Central memory CD4-positive, alpha-beta T cell (primary cell): ENCODE measurements around the gene CECR2.
"Not testable (repeated sequence)": the region's sequence is repeated elsewhere in the genome, so short reads cannot be mapped to it uniquely, and the experiment has no call there.

ENCODE experiments used
- DNase-seq: peaks from one replicate; pipeline ENCODE4 v3.0.0; 2022

Gene CECR2

GRCh38 chr22:17407643-17408042 is 38.4 kb downstream of the CECR2 start:
- DNase-seq: no peak

GRCh38 chr22:17410576-17410975 is 41.3 kb downstream of the CECR2 start:
- DNase-seq: no peak

- DNase-seq: no peak
These were observed 42.0 kb downstream of the CECR2 start for GRCh38 chr22:17411213-17411612.

- no peak for DNase-seq
These were observed 43.0 kb downstream of the CECR2 start for GRCh38 chr22:17412232-17412631.

GRCh38 chr22:17418890-17419324 is 49.6 kb downstream of the CECR2 start:
- no peak for DNase-seq

- DNase-seq: no peak
These were observed 50.1 kb downstream of the CECR2 start for GRCh38 chr22:17419348-17419747.

- DNase-seq: no peak
These were observed 53.6 kb downstream of the CECR2 start for GRCh38 chr22:17422736-17423343.

- DNase-seq: no peak
These were observed 54.4 kb downstream of the CECR2 start for GRCh38 chr22:17423616-17424015.

- not testable (repeated sequence) for DNase-seq
These were observed 58.3 kb downstream of the CECR2 start for GRCh38 chr22:17427528-17427927.

GRCh38 chr22:17429516-17429915 is 60.3 kb downstream of the CECR2 start:
- no peak for DNase-seq

GRCh38 chr22:17430412-17430811 is 61.2 kb downstream of the CECR2 start:
- no peak for DNase-seq

GRCh38 chr22:17431179-17431578 is 61.9 kb downstream of the CECR2 start:
- no peak for DNase-seq

GRCh38 chr22:17434856-17435255 is 65.6 kb downstream of the CECR2 start:
- DNase-seq: no peak

- no peak for DNase-seq
These were observed 66.1 kb downstream of the CECR2 start for GRCh38 chr22:17435375-17435774.

- no peak for DNase-seq
These were observed 67.2 kb downstream of the CECR2 start for GRCh38 chr22:17436382-17436980.

- DNase-seq: no peak
These were observed 67.7 kb downstream of the CECR2 start for GRCh38 chr22:17436981-17437412.

- no peak for DNase-seq
These were observed 68.8 kb downstream of the CECR2 start for GRCh38 chr22:17438026-17438425.

GRCh38 chr22:17441326-17441725 is 72.1 kb downstream of the CECR2 start:
- no peak for DNase-seq

- no peak for DNase-seq
These were observed 74.3 kb downstream of the CECR2 start for GRCh38 chr22:17443405-17444203.

GRCh38 chr22:17444204-17444504 is 74.9 kb downstream of the CECR2 start:
- no peak for DNase-seq

GRCh38 chr22:17446698-17447097 is 77.4 kb downstream of the CECR2 start:
- DNase-seq: no peak

- no peak for DNase-seq
These were observed 82.1 kb downstream of the CECR2 start for GRCh38 chr22:17451316-17451715.

GRCh38 chr22:17460895-17461294 is 91.6 kb downstream of the CECR2 start:
- DNase-seq: no peak

- no peak for DNase-seq
These were observed 101.7 kb downstream of the CECR2 start for GRCh38 chr22:17470880-17471500.
